Caco-2 (cell line): ENCODE data around the gene HBP1. TPM values are rescaled to one million over a fixed set of nuclear protein-coding genes. Genes with fewer than 3 reads are reported as not detected.

Experiments
- BruUV-seq: library from RNA; stranded (reverse); fragments of 400-500 nt; replicated peaks from 2 replicates; lab custom pipeline; 2021; lab: Mats Ljungman, UMichigan
- CTCF ChIA-PET: fragments of 300-600 bp; sonication (Branson Sonifier 250); formaldehyde crosslinking; loops from one replicate; lab custom pipeline; 2022; ENCODE audit warnings: antibody characterized with exemption; lab: Charles Lee
- POLR2A ChIA-PET: fragments of 300-600 bp; sonication (Branson Sonifier 250); formaldehyde crosslinking; loops from one replicate; lab custom pipeline; 2022; ENCODE audit warnings: antibody characterized with exemption; lab: Charles Lee
- DNase-seq, 2 experiments: peaks; one replicate each; pipeline versions ENCODE4 v3.0.0 to v3.0.0-alpha.2; 2020 to 2022
- H3K27me3 ChIP-seq: replicated peaks from 2 replicates; pipeline ENCODE4 v1.6.0; 2011; ENCODE audit warnings: low read length; ENCODE audit not compliant: control insufficient read depth, insufficient read depth
- H3K36me3 ChIP-seq: 2 replicates; pipeline ENCODE4 v1.5.1; 2011; ENCODE audit warnings: low read length; ENCODE audit not compliant: control insufficient read depth, insufficient read depth
- H3K4me1 ChIP-seq: fragments of 250-450 bp; sonication (Bioruptor Pico); 2 replicates; pipeline ENCODE4 v1.5.1; 2020; ENCODE audit warnings: mild to moderate bottlenecking
- H3K4me3 ChIP-seq: 2 replicates; pipeline ENCODE4 v1.5.1; 2011; ENCODE audit warnings: low read depth, mild to moderate bottlenecking, control low read depth, low read length
- H3K9me3 ChIP-seq: fragments of 250-450 bp; sonication (Bioruptor Pico); 2 replicates; pipeline ENCODE4 v1.5.1; 2020; ENCODE audit warnings: mild to moderate bottlenecking, moderate library complexity
- H3K27ac Mint-ChIP-seq: one replicate; pipeline ENCODE4 v1.8.0; 2022; ENCODE audit warnings: mixed read lengths; ENCODE audit not compliant: unreplicated experiment
- H3K27me3 Mint-ChIP-seq: one replicate; pipeline ENCODE4 v1.8.0; 2022; ENCODE audit warnings: mixed read lengths; ENCODE audit not compliant: insufficient read depth, unreplicated experiment
- H3K36me3 Mint-ChIP-seq: one replicate; pipeline ENCODE4 v1.8.0; 2022; ENCODE audit warnings: mild to moderate bottlenecking, mixed read lengths; ENCODE audit not compliant: insufficient read depth, unreplicated experiment
- H3K4me1 Mint-ChIP-seq: one replicate; pipeline ENCODE4 v1.8.0; 2022; ENCODE audit warnings: low read depth, mixed read lengths; ENCODE audit not compliant: unreplicated experiment
- H3K4me3 Mint-ChIP-seq: one replicate; pipeline ENCODE4 v1.8.0; 2022; ENCODE audit warnings: mild to moderate bottlenecking, moderate library complexity, mixed read lengths; ENCODE audit not compliant: unreplicated experiment
- H3K9me3 Mint-ChIP-seq: one replicate; pipeline ENCODE4 v1.8.0; 2022; ENCODE audit warnings: mixed read lengths; ENCODE audit not compliant: unreplicated experiment
- CTCF ChIP-seq, 2 experiments: fragments of 200-600 bp in 1 of 2; IDR thresholded peaks; 1 replicate in 1 of 2; 2 replicates in 1 of 2; pipeline versions ENCODE4 v1.5.1 to v1.8.0; 2011 to 2022; ENCODE audit warnings: antibody characterized with exemption in 1 of 2, control low read depth in 1 of 2, inconsistent platforms in 1 of 2, low read depth in 1 of 2, low read length in 1 of 2, mild to moderate bottlenecking in 1 of 2, moderate library complexity in 1 of 2; ENCODE audit not compliant: insufficient read depth in 1 of 2, severe bottlenecking in 1 of 2, unreplicated experiment in 1 of 2
- intact Hi-C: fragments of 100-400 bp; cut with micrococcal nuclease; formaldehyde crosslinking; loops from one replicate; pipeline ENCODE4 v1.10.0; 2022; ENCODE audit not compliant: unreplicated experiment
- total RNA-seq: library from RNA; stranded (reverse); gene quantifications from 2 replicates; pipeline ENCODE4 v1.2.3, GENCODE V29; 2022

The HBP1 gene
- total RNA-seq, 1 experiment from 2014 or later = 24.2 TPM

GRCh38 chr7:107169120-107170050 is 582 bp downstream of the HBP1 start:
- Mint-ChIP-seq H3K27ac (peak overlapping the region; percentile 93), H3K4me3 (peak overlapping the region; percentile 85), H3K36me3 (peaks cover 27% of the 10 kb centered on the region), H3K4me1 (peaks cover 6% of the 10 kb centered on the region), H3K9me3 (no peaks in the 10 kb centered on the region), H3K27me3 (no peaks in the 10 kb centered on the region)
- POLR2A ChIA-PET = interaction anchor here (0.6 to 1.3 kb wide), 9 partner anchors 11 to 394 kb away, joined by 3 to 7 read pairs (median 4); partner anchors contain the start of genes COG5 and DUS4L
- TF ChIP-seq CTCF (IDR thresholded peaks at IDR 0.05; ENCODE audit: insufficient read depth in 1 of 2, low read depth in 1 of 2, low read length in 1 of 2, severe bottlenecking in 1 of 2, unreplicated experiment in 1 of 2) = no peak
- peak; percentile 96 to 97 for DNase-seq
- no TSS peak for BruUV-seq
- no peaks in the 10 kb centered on the region for H3K27me3 ChIP-seq
- CTCF ChIA-PET = interaction anchor here (0.6 to 2.5 kb wide), 7 partner anchors 17 to 656 kb away, joined by 3 to 12 read pairs (median 5); partner anchors contain the start of genes CBLL1 and CCDC71L
- H3K36me3 ChIP-seq = no peaks in the 10 kb centered on the region
- H3K4me3 ChIP-seq = peak overlapping the region; percentile 92
- no peaks in the 10 kb centered on the region for H3K4me1 ChIP-seq
- H3K9me3 ChIP-seq = no peaks in the 10 kb centered on the region
- intact Hi-C loops = loop anchor here (10.0 kb wide), 1 partner anchor 885 kb away; the partner anchor contains the start of gene NAMPT

DNA sequence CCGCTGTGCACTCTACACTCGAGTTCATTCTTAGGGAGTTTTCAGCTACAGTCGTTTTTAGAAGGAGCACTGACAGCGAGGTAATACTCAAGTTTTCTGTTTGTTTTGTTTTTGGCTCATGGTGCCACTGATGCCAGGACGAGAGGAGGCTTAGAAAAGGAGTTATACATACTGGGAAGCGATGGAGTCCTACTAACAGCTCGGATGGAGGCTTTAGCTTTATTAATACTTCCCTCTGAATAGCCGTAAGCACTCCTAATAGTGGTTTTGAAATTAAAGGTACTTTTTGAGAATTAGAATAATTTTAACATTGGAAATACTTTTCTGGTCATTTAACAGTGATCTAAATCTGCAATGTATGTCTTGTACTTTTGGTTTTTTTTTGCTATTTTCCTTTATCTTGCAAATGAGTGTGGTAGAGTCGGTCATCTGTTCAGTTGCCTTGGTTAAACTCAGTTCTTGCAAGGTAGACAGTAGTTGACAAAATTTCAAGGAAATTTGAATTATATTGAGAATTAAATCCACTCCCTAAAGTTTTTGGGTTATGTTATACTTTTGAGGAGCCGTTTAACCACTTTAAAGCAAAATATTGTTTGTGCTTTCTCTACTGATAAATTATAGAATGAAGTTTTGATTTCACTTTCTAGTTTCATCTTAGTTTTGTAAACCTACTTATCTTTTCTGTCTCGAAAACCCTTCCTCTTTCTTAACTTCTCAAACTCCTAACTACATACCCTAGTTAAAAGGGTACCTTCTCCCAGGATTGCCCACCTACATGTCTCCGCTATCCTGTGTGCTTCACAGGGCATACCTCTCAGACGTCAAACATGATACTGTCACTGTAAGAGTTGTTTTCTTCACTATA is 1.5 kb downstream of the HBP1 start:
- Mint-ChIP-seq H3K4me3 (peak overlapping the region; percentile 85), H3K4me1 (peaks cover 6% of the 10 kb centered on the region), H3K9me3 (no peaks in the 10 kb centered on the region), H3K36me3 (peaks cover 27% of the 10 kb centered on the region), H3K27me3 (no peaks in the 10 kb centered on the region), H3K27ac (peak overlapping the region; percentile 93)
- POLR2A ChIA-PET = interaction anchor here (0.7 kb wide), 2 partner anchors 11 to 31 kb away, joined by 3 to 4 read pairs; no protein-coding TSS in a partner anchor
- Histone ChIP-seq H3K4me1 (no peaks in the 10 kb centered on the region), H3K27me3 (no peaks in the 10 kb centered on the region), H3K9me3 (no peaks in the 10 kb centered on the region), H3K36me3 (no peaks in the 10 kb centered on the region), H3K4me3 (peak overlapping the region; percentile 92)
- no peak for DNase-seq
- no peak for TF ChIP-seq CTCF (IDR thresholded peaks at IDR 0.05; ENCODE audit: insufficient read depth in 1 of 2, low read depth in 1 of 2, low read length in 1 of 2, severe bottlenecking in 1 of 2, unreplicated experiment in 1 of 2)
- CTCF ChIA-PET = interaction anchor here (0.8 to 2.5 kb wide), 2 partner anchors 18 to 23 kb away, joined by 5 to 12 read pairs; no protein-coding TSS in a partner anchor
- BruUV-seq = TSS peak; percentile 61
- intact Hi-C loops = no loop called here

- Histone ChIP-seq H3K27me3 (no peaks in the 10 kb centered on the region), H3K9me3 (no peaks in the 10 kb centered on the region), H3K4me3 (no peak overlapping the region), H3K4me1 (no peaks in the 10 kb centered on the region), H3K36me3 (no peaks in the 10 kb centered on the region)
- Mint-ChIP-seq H3K9me3 (no peaks in the 10 kb centered on the region), H3K4me3 (no peak overlapping the region), H3K4me1 (peaks cover 6% of the 10 kb centered on the region), H3K27me3 (no peaks in the 10 kb centered on the region), H3K27ac (no peak overlapping the region), H3K36me3 (peaks cover 27% of the 10 kb centered on the region)
- ChIA-PET CTCF (no interaction called here), POLR2A (no interaction called here)
- intact Hi-C loops = no loop called here
- no peak for DNase-seq
- TF ChIP-seq CTCF (IDR thresholded peaks at IDR 0.05; ENCODE audit: insufficient read depth in 1 of 2, low read depth in 1 of 2, low read length in 1 of 2, severe bottlenecking in 1 of 2, unreplicated experiment in 1 of 2) = no peak
- BruUV-seq = no TSS peak
Observed at GRCh38 chr7:107171496-107171895, 2.7 kb downstream of the HBP1 start.
